Erythroblast (primary cell): Measurements from ENCODE around the gene CEP83.

Experiments used
- GATA1 ChIP-seq: IDR thresholded peaks from 2 replicates; pipeline ENCODE4 v1.6.1; 2011; ENCODE audit warnings: low read depth, mild to moderate bottlenecking, control low read depth, low read length, moderate library complexity
- POLR2A ChIP-seq: IDR thresholded peaks from 2 replicates; pipeline ENCODE4 v1.6.1; 2011; ENCODE audit warnings: mild to moderate bottlenecking, low read length

- TF ChIP-seq POLR2A, result no peak
- no peak for TF ChIP-seq GATA1
These were observed 25.5 kb downstream of the CEP83 start for GRCh38 chr12:94434171-94434570.
